ENCODE results near the gene TEX52.

Gene TEX52

GRCh38 chr12:2820432-2820831 lies 36.4 kb downstream of the TEX52 start:
- H3K4me3 ChIP-seq (ENCODE audit: low read depth, low read length): no peak overlapping the region
- TF ChIP-seq CTCF (IDR thresholded peaks at IDR 0.05; ENCODE audit: low read depth, low read length, missing control alignments): no peak
- no peak for DNase-seq (ENCODE audit: low read depth)

GRCh38 chr12:2819810-2820209 lies 37.0 kb downstream of the TEX52 start:
- H3K4me3 ChIP-seq (ENCODE audit: low read depth, low read length): no peak overlapping the region
- no peak for DNase-seq (ENCODE audit: low read depth)
- TF ChIP-seq CTCF (IDR thresholded peaks at IDR 0.05; ENCODE audit: low read depth, low read length, missing control alignments): no peak

- peak; percentile 67 for TF ChIP-seq CTCF (IDR thresholded peaks at IDR 0.05; ENCODE audit: low read depth, low read length, missing control alignments)
- DNase-seq (ENCODE audit: low read depth): peak; percentile 31
Measured at GRCh38 chr12:2813214-2814185, 43.3 kb downstream of the TEX52 start.

GRCh38 chr12:2812290-2813213 lies 44.3 kb downstream of the TEX52 start, which contains the start of gene ITFG2:
Gene ITFG2, plus strand, starts transcription at chr12:2812668. Its CDS starts 93 bp downstream, at chr12:2812761.
- DNase-seq (ENCODE audit: low read depth): peak; percentile 97
- TF ChIP-seq CTCF (IDR thresholded peaks at IDR 0.05; ENCODE audit: low read depth, low read length, missing control alignments): peak; percentile 4
- H3K4me3 ChIP-seq (ENCODE audit: low read depth, low read length): peak within 1 kb of the TSS; percentile 83

More at GRCh38 chr12:2813214-2814185, 43.3 kb downstream of the TEX52 start:
- H3K4me3 ChIP-seq (ENCODE audit: low read depth, low read length): peak overlapping the region; percentile 83

- TF ChIP-seq CTCF (IDR thresholded peaks at IDR 0.05; ENCODE audit: low read depth, low read length, missing control alignments): no peak
- DNase-seq (ENCODE audit: low read depth): no peak
- H3K4me3 ChIP-seq (ENCODE audit: low read depth, low read length): peak overlapping the region; percentile 83
Measured at GRCh38 chr12:2811801-2812200, 45.0 kb downstream of the TEX52 start.

GRCh38 chr12:2806700-2807099 lies 50.1 kb downstream of the TEX52 start:
- no peak overlapping the region for H3K4me3 ChIP-seq (ENCODE audit: low read depth, low read length)
- TF ChIP-seq CTCF (IDR thresholded peaks at IDR 0.05; ENCODE audit: low read depth, low read length, missing control alignments): no peak
- DNase-seq (ENCODE audit: low read depth): no peak
